ENCODE results near the gene PTGIS.

- TF ChIP-seq CTCF (IDR thresholded peaks at IDR 0.05) (no peak), ZFX (IDR thresholded peaks at IDR 0.05; ENCODE audit: borderline replicate concordance) (no peak)
Observed at GRCh38 chr20:49594143-49594930, 26.4 kb upstream of the PTGIS start.

All from 22Rv1 (cell line).